IPS DF 4.7 (cell line): ENCODE results near the gene CRISPLD2.

Experiments used
- DNase-seq: peaks from one replicate; pipeline ENCODE4 v3.0.0-alpha.2; 2013; ENCODE audit warnings: low spot score; ENCODE audit errors: extremely low read depth

The CRISPLD2 gene

GRCh38 chr16:84883301-84883700 is 63.5 kb downstream of the CRISPLD2 start:
- DNase-seq: no peak

- no peak for DNase-seq
Observed at GRCh38 chr16:84884246-84884595, 64.4 kb downstream of the CRISPLD2 start.

GRCh38 chr16:84884596-84885341 is 65.0 kb downstream of the CRISPLD2 start:
- no peak for DNase-seq

GRCh38 chr16:84885342-84885910 is 65.6 kb downstream of the CRISPLD2 start:
- DNase-seq: no peak

- DNase-seq: no peak
Observed at GRCh38 chr16:84886497-84887090, 66.8 kb downstream of the CRISPLD2 start.

GRCh38 chr16:84887207-84887606 is 67.4 kb downstream of the CRISPLD2 start:
- no peak for DNase-seq

- DNase-seq: no peak
Observed at GRCh38 chr16:84888450-84888849, 68.7 kb downstream of the CRISPLD2 start.

- DNase-seq: no peak
Observed at GRCh38 chr16:84889066-84889465, 69.3 kb downstream of the CRISPLD2 start.

GRCh38 chr16:84890427-84890826 is 70.6 kb downstream of the CRISPLD2 start:
- no peak for DNase-seq

- DNase-seq: no peak
Observed at GRCh38 chr16:84891149-84891795, 71.5 kb downstream of the CRISPLD2 start.

GRCh38 chr16:84892097-84892496 is 72.3 kb downstream of the CRISPLD2 start:
- no peak for DNase-seq

- no peak for DNase-seq
Observed at GRCh38 chr16:84893467-84893848, 73.7 kb downstream of the CRISPLD2 start.

GRCh38 chr16:84893849-84894599 is 74.2 kb downstream of the CRISPLD2 start:
- no peak for DNase-seq

- DNase-seq: no peak
Observed at GRCh38 chr16:84895016-84895415, 75.2 kb downstream of the CRISPLD2 start.

GRCh38 chr16:84896847-84897246 is 77.1 kb downstream of the CRISPLD2 start:
- DNase-seq: no peak

GRCh38 chr16:84897911-84898377 is 78.2 kb downstream of the CRISPLD2 start:
- DNase-seq: no peak

GRCh38 chr16:84898447-84898846 is 78.7 kb downstream of the CRISPLD2 start:
- DNase-seq: no peak

- no peak for DNase-seq
Observed at GRCh38 chr16:84899414-84899813, 79.6 kb downstream of the CRISPLD2 start.

GRCh38 chr16:84905965-84906460 is 86.2 kb downstream of the CRISPLD2 start:
- DNase-seq: no peak

GRCh38 chr16:84907051-84907450 is 87.3 kb downstream of the CRISPLD2 start:
- DNase-seq: no peak

- DNase-seq: no peak
Observed at GRCh38 chr16:84907575-84907974, 87.8 kb downstream of the CRISPLD2 start.
